ENCODE data around the gene RNF220. TPM values are rescaled to one million over a fixed set of nuclear protein-coding genes. Genes with fewer than 3 reads are reported as not detected.

Gene RNF220
- total and polyA plus RNA-seq, 9 donors: 58.0 to 101 (median 64.7) TPM

- intact Hi-C loops (cut with DNase I): no loop called here
- 10 to 13% (median 11%) methylated on average over 19 of the region's 19 CpGs for WGBS, 3 donors
- Histone ChIP-seq H3K36me3 (no peaks in the 10 kb centered on the region), H3K9me3 (no peaks in the 10 kb centered on the region), H3K27me3 (peaks cover 12% of the 10 kb centered on the region), H3K27ac (no peak overlapping the region), H3K4me1 (ENCODE audit: insufficient read depth) (peaks cover 16% of the 10 kb centered on the region), H3K4me3 (no peak overlapping the region)
- no peak for DNase-seq
- no peak for TF ChIP-seq POLR2A (IDR thresholded peaks at IDR 0.05)
- TF ChIP-seq EP300 (IDR thresholded peaks at IDR 0.05): no peak
- no peak for TF ChIP-seq CTCF (IDR thresholded peaks at IDR 0.05)
Measured at GRCh38 chr1:44408212-44408582, 3.1 kb downstream of the RNF220 start.

- Histone ChIP-seq H3K9me3 (no peaks in the 10 kb centered on the region), H3K4me1 (ENCODE audit: insufficient read depth) (peaks cover 16% of the 10 kb centered on the region), H3K27me3 (peaks cover 12% of the 10 kb centered on the region), H3K4me3 (no peak overlapping the region), H3K27ac (no peak overlapping the region), H3K36me3 (no peaks in the 10 kb centered on the region)
- TF ChIP-seq CTCF (IDR thresholded peaks at IDR 0.05) (no peak), POLR2A (IDR thresholded peaks at IDR 0.05) (no peak), EP300 (IDR thresholded peaks at IDR 0.05) (no peak)
- 12 to 15% (median 13%) methylated on average over 33 to 37 of the region's 37 CpGs for WGBS, 3 donors
- no peak for DNase-seq
- intact Hi-C loops (cut with DNase I): no loop called here
Measured at GRCh38 chr1:44408632-44409602, 3.9 kb downstream of the RNF220 start.

DNA sequence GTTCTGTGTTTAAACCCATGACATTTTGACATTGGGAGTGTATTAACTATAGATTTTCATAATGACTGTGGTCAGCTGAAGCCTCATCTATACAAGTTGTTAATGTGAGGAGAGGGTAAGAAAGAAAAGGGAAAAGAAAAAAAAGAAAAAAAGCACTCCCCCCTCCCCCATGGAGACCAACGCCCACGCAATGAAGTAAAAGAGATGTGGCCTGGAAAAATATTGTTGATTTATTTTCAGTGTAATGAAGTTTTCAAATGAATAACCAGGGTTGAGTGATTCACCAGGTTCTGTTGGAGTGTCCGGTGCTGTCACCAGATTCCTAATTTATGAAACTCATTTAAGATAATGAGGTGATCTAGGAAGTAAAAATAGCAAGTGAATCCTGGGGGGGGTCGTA is 4.7 kb downstream of the RNF220 start:
- TF ChIP-seq POLR2A (IDR thresholded peaks at IDR 0.05) (no peak), CTCF (IDR thresholded peaks at IDR 0.05) (no peak), EP300 (IDR thresholded peaks at IDR 0.05) (no peak)
- Histone ChIP-seq H3K36me3 (no peaks in the 10 kb centered on the region), H3K4me1 (ENCODE audit: insufficient read depth) (peaks cover 15% of the 10 kb centered on the region), H3K9me3 (no peaks in the 10 kb centered on the region), H3K27ac (no peak overlapping the region), H3K27me3 (peaks cover 12% of the 10 kb centered on the region), H3K4me3 (no peak overlapping the region)
- intact Hi-C loops (cut with DNase I): no loop called here
- 8 to 17% (median 10%) methylated on average over 4 of the region's 4 CpGs for WGBS, 3 donors
- DNase-seq: no peak

GRCh38 chr1:44411861-44412260 is 6.8 kb downstream of the RNF220 start:
- Histone ChIP-seq H3K27me3 (peaks cover 12% of the 10 kb centered on the region), H3K27ac (no peak overlapping the region), H3K4me1 (ENCODE audit: insufficient read depth) (peaks cover 2% of the 10 kb centered on the region), H3K36me3 (no peaks in the 10 kb centered on the region), H3K9me3 (no peaks in the 10 kb centered on the region), H3K4me3 (no peak overlapping the region)
- WGBS, 3 donors: 80 to 86% (median 81%) methylated on average over 10 of the region's 10 CpGs
- TF ChIP-seq EP300 (IDR thresholded peaks at IDR 0.05): no peak
- no peak for TF ChIP-seq CTCF (IDR thresholded peaks at IDR 0.05)
- TF ChIP-seq POLR2A (IDR thresholded peaks at IDR 0.05): no peak
- intact Hi-C loops (cut with DNase I): no loop called here
- no peak for DNase-seq
